ENCODE results near the gene LITAF. TPM values are rescaled to one million over a fixed set of nuclear protein-coding genes. Genes with fewer than 3 reads are reported as not detected.

LITAF gene
- total RNA-seq, 1 donor from 2014 or later = 71.6 TPM

DNA sequence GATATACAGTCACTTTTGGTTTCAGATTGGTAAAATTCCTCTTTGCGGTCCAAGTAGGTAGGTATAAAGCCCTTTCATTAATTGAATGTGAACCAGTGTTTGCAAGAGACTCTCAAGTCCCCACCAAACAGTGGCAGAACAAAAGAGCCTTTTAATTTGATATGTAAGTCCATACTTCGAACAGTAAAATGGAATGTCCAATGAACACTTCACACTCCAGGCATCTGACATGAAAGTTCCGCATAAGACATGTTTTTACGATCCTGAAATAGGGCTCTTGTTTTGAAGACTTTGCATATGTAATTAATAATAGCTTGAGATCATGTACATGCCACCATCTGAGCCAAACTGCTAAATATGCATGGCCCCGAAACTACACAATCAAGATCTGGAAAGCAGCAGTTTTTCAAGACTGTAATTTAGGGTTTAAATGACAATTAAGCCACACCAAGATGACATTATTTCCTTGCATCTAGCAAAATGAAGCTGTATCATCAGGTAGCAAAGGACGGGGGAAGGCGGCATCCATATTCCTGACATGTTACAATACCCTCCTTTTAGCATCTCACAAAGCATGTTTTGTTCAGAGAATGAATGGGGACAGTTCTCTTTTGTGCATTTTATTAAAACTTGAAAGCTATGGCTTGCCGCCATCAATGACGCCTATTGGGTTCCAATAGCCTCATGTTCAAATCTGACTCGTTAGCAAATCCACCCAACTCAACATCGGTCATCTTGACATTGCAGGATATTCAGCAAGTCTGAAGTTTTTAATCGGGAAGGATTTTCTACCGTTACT, 39.4 kb downstream of the LITAF start:
- no peaks in the 10 kb centered on the region for H3K27me3 ChIP-seq (ENCODE audit: control insufficient read depth, insufficient read depth, low read length)
- no peak for TF ChIP-seq CTCF (IDR thresholded peaks at IDR 0.05; ENCODE audit: insufficient read depth, low read length, severe bottlenecking)
- H3K36me3 ChIP-seq (ENCODE audit: control insufficient read depth, insufficient read depth, low read length) = peaks cover 23% of the 10 kb centered on the region
- FAIRE-seq = no peak
- DNase-seq (ENCODE audit: low read depth) = no peak
- H3K4me3 ChIP-seq (ENCODE audit: low read depth, low read length) = no peak overlapping the region

DNA sequence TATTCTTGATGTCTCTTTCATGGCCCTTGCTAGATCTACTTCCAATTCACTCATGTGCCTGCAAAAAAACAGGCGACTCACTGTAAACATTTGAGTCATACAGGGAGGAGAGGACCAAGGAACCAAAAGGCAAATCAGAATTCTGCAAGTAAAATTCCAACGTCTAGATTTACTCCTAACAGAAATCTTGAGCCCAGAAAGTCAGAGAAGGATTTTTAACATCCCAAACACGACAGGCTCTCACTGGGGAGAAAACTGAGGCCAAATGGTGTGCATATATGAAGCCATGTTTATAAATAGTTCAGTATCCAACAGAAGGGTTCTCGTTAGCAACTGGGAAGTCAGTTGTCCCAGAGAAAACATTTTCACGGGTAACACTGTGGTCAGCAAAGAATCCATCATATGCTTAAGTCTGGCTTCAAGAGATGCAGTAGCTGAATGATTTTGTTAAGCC, 40.1 kb downstream of the LITAF start:
- no peak for TF ChIP-seq CTCF (IDR thresholded peaks at IDR 0.05; ENCODE audit: insufficient read depth, low read length, severe bottlenecking)
- Histone ChIP-seq H3K27me3 (ENCODE audit: control insufficient read depth, insufficient read depth, low read length) (no peaks in the 10 kb centered on the region), H3K36me3 (ENCODE audit: control insufficient read depth, insufficient read depth, low read length) (peaks cover 21% of the 10 kb centered on the region), H3K4me3 (ENCODE audit: low read depth, low read length) (no peak overlapping the region)
- DNase-seq (ENCODE audit: low read depth) = peak; percentile 55
- no peak for FAIRE-seq

- H3K27me3 ChIP-seq (ENCODE audit: control insufficient read depth, insufficient read depth, low read length) = no peaks in the 10 kb centered on the region
- DNase-seq (ENCODE audit: low read depth) (no peak), FAIRE-seq (no peak)
- peaks cover 2% of the 10 kb centered on the region for H3K36me3 ChIP-seq (ENCODE audit: control insufficient read depth, insufficient read depth, low read length)
- H3K4me3 ChIP-seq (ENCODE audit: low read depth, low read length) = no peak overlapping the region
- TF ChIP-seq CTCF (IDR thresholded peaks at IDR 0.05; ENCODE audit: insufficient read depth, low read length, severe bottlenecking) = no peak
These were observed 42.9 kb downstream of the LITAF start for GRCh38 chr16:11543661-11544393.

- Histone ChIP-seq H3K36me3 (ENCODE audit: control insufficient read depth, insufficient read depth, low read length) (no peaks in the 10 kb centered on the region), H3K4me3 (ENCODE audit: low read depth, low read length) (no peak overlapping the region), H3K27me3 (ENCODE audit: control insufficient read depth, insufficient read depth, low read length) (no peaks in the 10 kb centered on the region)
- FAIRE-seq (no peak), DNase-seq (ENCODE audit: low read depth) (no peak)
- TF ChIP-seq CTCF (IDR thresholded peaks at IDR 0.05; ENCODE audit: insufficient read depth, low read length, severe bottlenecking) = no peak
These were observed 44.5 kb downstream of the LITAF start for GRCh38 chr16:11542069-11542744.

GRCh38 chr16:11539641-11540050, 47.1 kb downstream of the LITAF start:
- H3K4me3 ChIP-seq (ENCODE audit: low read depth, low read length) = no peak overlapping the region
- no peak for FAIRE-seq
- peak; percentile 37 for DNase-seq (ENCODE audit: low read depth)

More at GRCh38 chr16:11539641-11540050, 47.1 kb downstream of the LITAF start:
- no peaks in the 10 kb centered on the region for H3K27me3 ChIP-seq (ENCODE audit: control insufficient read depth, insufficient read depth, low read length)
- H3K36me3 ChIP-seq (ENCODE audit: control insufficient read depth, insufficient read depth, low read length) = no peaks in the 10 kb centered on the region
- TF ChIP-seq CTCF (IDR thresholded peaks at IDR 0.05; ENCODE audit: insufficient read depth, low read length, severe bottlenecking) = no peak

Measured in bronchial epithelial cell (primary cell).